NAMALWA (cell line): ENCODE results near the gene AP2A2.
"Not testable (repeated sequence)": the region's sequence is repeated elsewhere in the genome, so short reads cannot be mapped to it uniquely, and the experiment has no call there.

ENCODE experiments used
- DNase-seq: peaks from one replicate; pipeline ENCODE4 v3.0.0-alpha.2; 2015; ENCODE audit warnings: low spot score

AP2A2 gene

DNA sequence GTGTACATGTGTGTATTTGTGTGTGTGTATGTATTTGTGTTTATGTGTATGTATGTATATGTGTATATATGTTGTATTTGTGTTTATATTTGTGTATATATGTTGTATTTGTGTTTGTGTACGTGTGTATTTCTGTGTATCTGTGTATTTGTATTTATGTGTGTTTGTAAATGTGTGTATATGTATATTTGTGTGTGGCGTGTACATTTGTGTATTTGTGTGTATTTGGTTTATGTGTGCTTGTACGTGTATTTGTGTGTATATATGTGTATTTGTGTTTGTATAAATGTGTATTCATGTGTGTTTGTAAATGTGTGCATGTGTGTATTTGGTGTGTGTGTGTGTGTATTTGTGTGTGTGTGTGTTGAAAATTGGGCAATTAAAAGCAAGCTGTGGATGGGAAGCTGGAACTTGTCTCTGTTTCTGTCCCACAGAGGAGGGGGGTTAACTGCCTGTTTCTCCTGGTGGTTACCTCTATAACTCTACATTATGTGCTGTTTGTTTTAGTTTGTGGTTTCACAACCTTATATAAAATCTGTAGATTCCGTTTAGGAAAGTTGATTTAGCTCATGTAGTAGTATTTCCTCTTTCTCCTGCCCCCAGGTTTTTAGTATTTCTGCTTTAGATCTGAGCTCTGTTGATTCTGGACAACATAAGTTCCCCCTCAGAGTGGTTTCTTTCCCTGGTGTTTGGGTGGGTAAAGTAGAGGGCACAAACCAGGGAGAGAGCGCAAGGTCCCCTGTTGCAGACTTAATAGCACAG is 28.9 kb downstream of the AP2A2 start:
- DNase-seq, result no peak

DNA sequence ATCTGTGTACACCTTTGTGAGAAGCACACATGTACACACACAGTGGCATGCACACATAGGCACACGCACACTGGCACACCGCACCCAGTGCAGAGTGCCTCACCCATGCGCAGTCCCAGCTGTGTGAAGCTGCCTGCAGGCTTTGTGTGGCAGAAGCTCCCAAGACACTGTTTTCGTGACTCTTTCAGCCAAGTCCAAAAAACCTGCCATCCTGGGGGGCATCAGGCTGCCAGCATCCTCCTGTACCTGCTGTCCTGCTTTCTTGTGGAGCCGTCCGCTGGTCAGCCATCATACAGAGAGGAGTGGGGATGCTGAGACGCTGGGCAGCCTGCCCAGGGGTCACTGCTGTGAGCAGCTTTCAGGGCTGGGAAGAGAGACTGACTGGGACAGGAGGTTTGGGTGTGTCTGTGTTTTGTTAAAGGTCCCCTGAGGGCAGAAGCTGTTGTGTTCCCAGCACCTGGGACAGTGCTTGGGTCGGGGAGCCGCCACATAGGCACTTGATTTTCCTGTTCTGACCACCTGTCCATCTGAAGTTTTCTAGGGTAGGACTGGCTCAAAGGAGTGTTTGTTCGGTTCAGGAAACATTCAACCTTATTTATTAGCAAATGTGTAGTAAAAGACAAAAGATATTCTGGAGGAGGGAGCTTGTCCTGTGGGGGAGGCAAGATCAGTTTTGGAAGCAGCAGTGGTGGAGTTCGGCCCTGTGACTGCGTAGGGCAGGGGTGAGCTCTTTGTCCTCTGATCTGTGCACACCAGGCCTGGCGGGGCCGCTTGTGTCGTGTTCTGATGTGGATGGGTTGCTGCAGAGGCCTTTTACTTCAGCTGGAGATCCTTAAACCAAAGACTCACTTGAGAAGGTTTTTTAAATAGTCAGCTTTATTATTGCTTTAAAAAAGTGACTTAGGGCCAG is 29.7 kb downstream of the AP2A2 start:
- no peak for DNase-seq

DNA sequence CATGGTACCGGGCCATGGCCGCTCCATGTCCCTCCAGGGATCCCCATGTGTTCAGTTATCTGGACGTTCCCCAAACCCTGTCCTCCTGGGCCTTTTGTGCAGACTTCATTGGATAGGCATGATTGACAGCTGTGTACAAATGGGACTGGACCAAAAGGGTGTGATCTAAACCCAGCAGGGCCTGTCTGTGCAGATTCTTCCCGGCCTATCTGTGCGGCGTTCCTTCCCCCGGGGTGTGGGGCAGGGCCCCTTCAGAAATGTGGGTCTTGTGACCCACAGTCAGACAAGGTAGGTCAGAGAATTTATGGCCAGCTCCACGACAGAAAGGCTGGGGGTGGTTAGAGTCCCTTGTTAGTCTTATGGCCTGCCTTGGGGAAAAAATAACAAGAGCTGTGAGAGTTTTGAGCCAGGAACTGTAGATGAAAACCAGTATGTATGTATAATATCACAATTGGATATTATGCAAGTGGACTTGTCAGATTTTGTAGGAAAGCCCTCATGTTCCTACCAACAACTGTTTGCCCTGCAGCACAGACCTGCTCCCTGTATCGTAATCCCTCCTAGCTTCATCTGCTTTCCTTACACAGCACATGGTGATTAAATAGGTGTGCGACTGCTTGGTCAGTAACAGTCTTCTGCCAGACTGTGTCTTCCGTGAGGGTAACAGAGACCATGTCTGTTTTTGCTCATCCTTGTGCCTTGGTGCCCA is 31.7 kb downstream of the AP2A2 start:
- no peak for DNase-seq

DNA sequence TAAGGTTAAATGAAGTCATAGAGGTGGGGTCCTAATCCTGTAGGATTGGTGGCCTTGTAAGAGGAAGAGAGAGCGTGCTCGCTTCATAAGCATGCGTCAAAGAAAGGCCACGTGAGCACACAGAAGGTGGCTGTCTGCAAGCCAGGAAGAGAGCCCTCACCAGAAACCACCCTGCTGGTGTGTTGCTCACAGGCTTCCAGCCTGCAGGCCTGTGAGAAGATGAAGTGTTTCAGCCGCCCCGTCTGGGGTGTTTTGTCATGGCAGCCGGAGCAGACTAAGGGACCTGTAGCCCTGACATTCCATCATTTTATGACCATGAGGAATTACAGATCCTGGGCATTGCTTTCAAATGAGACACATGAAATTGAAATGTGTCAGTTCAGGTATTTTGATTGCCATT is 32.4 kb downstream of the AP2A2 start:
- DNase-seq, result no peak

DNA sequence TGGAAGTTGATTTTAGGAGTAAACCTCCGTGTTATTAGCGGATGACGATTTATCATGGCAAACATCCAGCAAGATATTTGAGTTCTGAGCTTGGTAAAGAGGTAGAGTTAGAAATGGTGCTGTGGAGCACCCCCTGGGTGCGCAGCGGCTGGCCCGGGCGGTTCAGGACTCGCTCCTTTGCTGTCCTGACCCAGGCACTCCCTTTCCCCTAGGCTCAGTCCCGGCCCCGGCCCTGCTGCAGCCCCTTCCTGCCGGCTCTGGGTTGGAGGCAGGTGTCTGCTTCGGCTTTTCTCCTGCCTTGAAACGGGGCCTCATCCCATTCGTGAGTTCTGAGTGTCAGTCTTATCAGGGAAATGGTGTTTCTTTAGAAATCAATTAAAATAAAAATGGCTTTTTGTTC is 33.4 kb downstream of the AP2A2 start:
- DNase-seq, result no peak

DNA sequence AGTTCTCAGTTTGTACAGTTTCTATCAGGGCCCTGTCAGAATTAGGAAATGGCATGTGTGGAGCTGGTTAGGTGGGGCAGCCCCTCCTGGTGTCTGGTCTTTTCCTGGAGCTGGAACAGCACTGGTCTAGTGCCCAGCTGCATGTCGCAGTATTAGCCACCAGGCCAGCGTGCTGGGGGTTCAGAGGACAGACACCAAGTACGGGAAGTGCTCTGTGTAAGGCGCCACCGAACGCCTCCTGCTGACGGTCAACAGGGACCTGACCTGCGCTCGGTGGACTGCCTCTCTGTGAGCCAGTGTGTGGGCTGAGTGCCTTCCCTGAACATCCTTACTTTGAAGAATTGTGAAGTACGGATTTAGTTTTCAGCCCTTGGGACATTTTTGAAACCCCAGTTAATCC is 33.9 kb downstream of the AP2A2 start:
- no peak for DNase-seq

DNA sequence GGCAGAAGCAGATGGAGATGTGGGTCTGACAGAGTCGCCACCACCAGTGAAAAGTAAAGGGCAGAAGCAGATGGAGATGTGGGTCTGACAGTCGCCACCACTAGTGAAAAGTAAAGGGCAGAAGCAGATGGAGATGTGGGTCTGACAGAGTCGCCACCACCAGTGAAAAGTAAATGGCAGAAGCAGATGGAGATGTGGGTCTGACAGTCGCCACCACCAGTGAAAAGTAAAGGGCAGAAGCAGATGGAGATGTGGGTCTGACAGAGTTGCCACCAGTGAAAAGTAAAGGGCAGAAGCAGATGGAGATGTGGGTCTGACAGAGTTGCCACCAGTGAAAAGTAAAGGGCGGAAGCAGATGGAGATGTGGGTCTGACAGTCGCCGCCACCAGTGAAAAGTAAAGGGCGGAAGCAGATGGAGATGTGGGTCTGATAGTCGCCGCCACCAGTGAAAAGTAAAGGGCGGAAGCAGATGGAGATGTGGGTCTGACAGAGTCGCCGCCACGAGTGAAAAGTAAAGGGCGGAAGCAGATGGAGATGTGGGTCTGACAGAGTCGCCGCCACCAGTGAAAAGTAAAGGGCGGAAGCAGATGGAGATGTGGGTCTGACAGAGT is 35.7 kb downstream of the AP2A2 start:
- DNase-seq, result not testable (repeated sequence)

DNA sequence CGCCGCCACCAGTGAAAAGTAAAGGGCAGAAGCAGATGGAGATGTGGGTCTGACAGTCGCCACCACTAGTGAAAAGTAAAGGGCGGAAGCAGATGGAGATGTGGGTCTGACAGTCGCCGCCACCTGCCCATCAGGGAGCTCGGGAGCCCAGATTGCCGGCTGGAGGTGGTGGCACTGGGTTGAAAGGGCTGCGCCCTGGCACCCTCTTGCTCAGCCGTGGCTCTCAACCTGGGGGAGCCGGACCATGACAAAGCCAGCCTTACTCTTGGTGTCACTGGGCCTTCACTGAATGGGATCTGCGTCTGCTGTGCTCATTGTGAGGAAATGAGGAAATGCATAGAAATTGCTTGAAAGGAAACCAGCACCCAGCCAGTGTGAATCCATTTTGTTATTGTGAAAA is 36.3 kb downstream of the AP2A2 start:
- no peak for DNase-seq

DNA sequence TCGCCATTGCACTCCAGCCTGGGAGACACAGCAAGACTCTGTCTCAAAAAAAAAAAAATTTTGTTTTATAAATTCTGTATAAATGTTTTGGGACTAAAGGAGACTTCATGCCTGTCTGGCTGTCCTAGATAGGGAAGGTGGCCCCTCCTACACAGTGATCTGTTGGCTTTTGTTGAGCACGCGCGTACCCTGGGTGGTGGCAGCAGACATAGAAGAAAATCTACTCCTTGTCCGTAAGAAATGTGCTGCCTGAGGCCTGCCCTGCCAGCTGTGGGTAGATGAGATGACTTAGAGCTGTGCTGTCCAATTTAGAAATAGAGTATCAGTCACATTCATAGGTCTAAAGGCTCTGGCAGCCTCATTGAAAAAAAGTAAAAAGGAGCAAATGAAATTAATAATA is 37.0 kb downstream of the AP2A2 start:
- no peak for DNase-seq

DNA sequence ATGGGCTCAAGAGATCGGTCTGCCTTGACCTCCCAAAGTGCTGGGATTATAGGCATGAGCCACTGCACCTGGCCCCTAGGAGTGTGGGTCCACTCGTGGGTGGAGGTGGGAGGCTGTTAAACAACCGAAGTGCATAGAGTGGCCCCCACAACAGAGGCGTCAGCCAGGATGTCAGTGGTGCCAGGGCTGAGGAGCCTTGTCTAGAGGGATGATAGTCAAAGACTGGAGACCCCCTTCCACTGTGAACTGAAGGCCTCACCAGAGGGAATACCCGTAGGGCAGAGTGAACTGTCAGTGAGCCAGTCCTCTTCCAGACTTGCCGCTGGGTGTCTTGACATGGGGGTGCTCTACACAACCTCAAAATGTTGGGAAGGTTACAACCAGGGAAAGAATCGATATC is 38.2 kb downstream of the AP2A2 start:
- no peak for DNase-seq

DNA sequence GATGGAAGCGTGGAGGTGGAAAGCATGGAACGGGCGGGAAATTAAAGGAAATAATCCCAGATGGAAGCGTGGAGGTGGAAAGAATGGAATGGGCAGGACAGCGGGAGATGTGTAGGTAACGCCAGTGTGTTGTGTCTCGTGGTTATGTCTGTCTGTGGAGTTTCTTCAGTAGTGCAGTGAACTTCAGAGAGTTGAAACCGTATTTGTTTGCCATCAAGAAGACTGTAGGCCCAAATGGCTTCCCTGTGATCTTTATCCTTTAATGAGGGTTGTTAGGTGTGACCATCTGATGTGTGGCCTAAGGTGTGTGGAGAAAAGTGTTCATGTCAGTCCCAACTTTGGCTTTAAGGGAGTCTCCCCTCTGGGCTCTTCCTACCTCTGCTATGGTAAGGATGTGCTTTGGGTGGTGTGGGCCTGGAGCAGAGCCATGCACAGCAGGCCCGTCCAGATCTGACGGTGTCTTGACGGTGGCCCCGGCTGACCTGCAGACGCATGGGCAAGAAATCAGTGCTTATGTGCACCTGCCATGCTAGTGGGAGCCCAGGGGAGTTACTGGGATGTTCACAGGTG is 39.6 kb downstream of the AP2A2 start:
- DNase-seq, result peak; percentile 50

DNA sequence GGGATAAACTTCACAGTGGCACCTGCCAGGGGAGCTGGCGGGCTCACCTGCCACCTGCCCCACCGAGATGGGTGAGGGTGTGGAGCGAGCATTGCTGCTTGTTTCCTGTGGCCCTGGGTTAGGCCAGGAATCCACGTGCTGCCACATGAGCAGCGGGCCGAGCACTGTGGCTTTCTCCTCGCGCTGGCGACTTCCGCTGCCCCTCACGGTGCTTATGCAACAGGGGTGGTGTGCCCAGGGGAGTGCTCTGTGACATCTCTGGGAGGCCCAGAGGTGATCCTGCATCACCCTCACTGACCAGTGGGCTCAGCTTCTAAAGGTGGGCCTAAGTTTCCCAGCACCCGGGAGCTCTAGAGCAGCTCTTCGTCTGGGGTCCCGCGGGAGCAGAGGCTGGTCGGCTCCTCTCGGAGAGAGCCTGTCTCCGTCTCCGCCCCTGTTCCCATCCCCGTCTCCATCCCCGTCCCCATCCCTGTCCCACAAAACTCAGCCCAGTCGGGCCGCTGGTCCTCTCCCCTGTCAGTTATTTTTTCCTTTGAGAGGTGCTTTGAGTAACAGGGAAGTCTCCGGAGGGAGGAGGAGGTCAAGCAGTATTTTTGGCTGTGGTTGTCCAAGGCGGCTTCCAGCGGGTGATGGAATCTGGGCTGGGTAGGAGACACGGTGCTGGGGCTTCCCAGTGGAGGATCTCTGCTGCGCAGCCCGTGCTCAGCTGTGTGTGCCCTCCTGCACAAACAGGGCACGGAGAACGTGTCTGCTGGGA is 42.5 kb downstream of the AP2A2 start:
- no peak for DNase-seq

DNA sequence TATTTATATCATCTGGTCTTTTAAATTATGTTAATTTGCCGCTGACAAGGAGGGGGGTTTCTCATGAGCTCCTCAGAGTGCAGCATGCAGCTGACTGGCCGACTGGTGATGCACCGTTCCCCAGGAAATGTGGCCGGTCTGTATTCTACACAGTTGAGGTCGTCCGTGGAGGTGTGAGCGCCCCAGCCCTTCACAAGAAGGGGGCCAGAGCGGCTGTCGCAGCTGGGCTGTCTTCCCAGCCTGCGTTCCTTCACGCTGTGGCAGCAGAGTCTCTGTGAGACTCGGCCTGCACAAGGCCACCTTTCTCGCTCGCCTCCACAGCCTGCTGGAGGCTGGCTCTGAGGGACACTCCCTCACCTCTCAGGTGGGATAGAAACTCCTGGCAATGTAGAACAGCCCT is 43.2 kb downstream of the AP2A2 start:
- DNase-seq, result no peak

DNA sequence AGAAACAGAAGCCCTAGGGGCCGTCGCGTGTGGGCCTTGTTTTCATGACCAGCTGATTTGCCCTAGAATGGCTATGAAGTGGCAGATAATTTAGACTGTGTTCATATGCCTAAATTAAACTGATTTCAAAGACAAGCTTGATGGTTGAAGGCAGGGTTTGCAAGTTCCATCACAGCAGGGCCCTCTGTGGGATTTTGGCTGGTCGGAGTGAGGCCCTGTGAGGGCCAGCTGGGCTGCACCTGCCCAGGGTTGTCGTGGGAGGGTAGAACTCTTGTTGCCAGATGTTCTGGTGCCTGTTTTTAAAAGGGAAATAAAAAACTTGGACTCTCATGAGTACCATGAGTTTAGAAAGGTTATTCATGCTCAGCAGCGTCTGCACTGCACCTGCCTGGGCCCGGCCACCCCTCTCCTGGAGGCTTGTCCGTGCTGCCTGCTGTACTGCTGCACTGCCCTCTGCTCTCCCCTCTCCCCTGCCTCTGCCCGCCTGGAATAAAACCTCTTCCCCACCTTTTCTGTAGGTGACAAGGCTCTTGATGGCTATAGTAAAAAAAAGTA is 44.1 kb downstream of the AP2A2 start:
- peak; percentile 67 for DNase-seq

DNA sequence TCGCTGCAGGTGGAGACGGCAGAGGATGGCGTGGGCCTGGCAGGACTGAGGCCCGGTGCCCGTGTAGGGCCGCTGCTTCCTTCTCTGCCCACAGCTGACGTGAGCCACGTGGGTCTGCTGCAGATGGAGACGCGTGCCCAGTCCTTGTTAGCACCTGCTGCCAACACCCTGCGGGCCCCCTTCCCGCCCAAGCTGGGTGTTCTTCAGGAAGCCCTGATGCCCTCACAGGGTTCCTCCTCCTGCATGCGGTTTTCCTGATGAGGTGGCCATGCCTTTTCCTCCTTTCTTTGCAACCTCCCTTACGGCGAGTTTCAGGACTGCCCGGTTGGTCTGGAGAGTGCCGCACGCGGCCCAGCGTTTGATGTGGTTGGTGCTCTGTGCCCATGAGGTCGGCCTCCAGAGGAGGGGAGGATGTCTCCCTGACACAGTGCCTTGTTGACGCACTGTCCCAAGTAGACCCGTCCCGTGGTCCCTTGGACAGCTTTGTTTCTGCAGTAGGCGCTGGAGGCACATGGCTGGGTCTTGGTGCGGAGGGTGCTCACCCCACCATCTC is 44.7 kb downstream of the AP2A2 start:
- no peak for DNase-seq

DNA sequence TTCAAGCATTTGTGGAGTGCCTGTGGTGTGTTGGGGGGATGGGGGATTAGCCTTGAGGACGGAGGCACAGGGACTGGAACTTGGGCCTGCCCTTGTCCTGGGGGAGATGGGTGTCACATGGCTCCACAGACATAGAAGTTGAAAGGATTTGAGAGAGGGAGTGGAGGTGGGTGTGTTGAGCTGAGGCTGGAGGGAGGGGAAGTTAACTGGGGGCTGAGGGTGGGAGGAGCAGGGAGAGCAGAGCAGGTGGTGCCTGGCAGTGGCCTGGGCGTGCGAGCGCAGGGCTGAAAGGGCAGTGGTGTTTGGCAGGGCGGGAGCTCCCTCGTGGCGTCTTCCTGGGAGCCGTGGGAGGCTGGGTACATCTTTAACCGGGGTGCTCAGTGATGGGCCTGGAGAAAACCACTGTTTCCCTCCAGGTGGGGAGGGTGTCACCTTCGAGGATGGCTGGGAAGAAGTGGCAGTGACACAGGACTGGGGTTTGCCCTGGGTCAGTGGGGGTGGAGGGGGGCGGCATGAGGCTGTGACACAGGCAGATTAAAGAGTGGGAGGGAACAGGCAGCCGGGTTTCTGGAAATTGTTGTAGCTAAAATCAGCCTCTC is 45.5 kb downstream of the AP2A2 start:
- DNase-seq, result no peak

DNA sequence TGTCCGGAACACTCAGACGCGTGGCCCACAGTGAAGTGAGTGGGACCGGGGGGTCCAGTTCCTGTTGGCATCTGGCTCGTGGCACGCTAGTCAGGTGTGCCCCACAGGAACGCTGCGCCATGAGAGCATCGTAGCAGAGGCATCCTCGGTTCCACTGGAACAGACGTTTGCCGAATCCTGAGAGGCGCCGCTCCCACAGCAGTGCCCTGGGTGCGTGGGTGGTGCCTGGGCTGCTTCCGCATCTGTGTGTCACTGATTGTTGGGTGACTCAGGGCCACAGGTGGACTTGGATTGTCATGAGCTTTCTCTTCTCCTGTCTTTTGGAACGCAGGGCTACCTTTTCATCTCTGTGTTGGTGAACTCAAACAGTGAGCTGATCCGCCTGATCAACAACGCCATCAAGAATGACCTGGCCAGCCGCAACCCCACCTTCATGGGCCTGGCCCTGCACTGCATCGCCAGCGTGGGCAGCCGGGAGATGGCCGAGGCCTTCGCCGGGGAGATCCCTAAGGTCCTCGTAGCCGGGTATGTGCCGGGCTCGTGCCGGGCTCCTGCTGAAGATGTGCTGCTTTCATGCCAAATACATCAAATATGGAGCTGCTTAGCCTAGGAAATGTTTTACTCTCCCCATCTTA is 46.2 kb downstream of the AP2A2 start:
- DNase-seq, result no peak

DNA sequence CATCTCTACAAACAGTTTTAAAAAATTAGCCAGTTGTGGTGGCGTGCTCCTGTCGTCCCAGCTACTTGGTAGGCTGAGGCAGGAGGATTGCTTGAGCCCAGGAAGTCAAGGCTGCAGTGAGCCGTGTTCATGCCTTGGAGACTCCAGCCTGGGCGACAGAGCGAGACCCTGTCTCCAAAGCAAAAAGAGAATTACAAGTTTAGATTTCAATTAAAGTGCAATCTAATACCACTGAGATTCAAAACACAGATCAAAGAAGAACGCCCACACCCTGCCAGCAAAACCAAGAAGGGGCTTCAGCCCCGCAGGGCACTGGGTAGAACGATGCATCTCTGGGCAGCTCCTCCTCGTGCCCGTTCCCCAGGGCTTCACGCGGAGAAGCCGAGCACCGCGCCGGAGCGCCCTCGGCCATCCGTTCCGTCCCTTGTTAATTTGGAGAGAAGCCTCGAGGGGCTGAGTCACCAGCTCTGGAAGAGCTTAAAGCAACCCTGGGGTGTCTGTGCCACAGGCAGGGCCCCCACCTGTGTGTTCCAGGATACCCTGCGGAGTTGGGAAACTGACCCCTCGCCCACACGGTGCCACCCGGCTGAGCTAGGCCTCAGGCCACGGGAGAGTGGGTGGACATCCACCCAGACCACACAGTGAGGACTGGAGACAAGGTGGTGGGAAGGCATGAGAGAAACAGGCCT is 47.0 kb downstream of the AP2A2 start:
- no peak for DNase-seq

DNA sequence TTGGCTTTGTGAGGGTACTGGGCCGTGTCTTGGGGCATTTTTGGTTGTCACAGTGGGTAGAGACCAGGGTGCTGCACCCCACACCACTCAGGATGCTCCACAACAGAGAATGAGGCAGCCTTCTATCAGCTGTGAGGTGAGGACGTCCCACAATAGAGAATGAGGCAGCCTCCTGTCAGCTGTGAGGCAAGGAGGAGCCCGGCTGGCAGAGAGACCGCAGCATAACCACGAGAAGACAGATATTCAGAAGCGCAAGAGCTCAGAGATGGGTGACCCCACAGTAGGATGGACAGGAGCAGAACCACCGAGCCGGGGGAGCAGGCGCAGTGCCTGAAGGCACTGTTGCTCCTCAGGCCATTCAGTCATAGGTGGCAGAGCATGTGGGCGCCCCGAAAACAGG is 47.6 kb downstream of the AP2A2 start:
- no peak for DNase-seq
